IMR-90 (cell line): Measurements from ENCODE around the gene STOX2. TPM values are rescaled to one million over a fixed set of nuclear protein-coding genes. Genes with fewer than 3 reads are reported as not detected.

Experiments
- ATAC-seq: fragments of 200-7000 bp; cut with Tn5 transposase; 2 replicates; pipeline ENCODE4 v1.9.1; 2020; ENCODE audit warnings: low read depth, mild to moderate bottlenecking, moderate library complexity
- BruUV-seq: library from RNA; stranded (reverse); fragments of 400-500 nt; replicated peaks from 2 replicates; lab custom pipeline; 2021; lab: Mats Ljungman, UMichigan
- CTCF ChIA-PET: fragments of 300-600 bp; formaldehyde crosslinking; extraction: SDS; loops from one replicate; lab custom pipeline; 2021; ENCODE audit warnings: antibody characterized with exemption; lab: Yijun Ruan, JAX
- POLR2A ChIA-PET: fragments of 300-600 bp; sonication (Branson Sonifier 250); formaldehyde crosslinking; loops from one replicate; lab custom pipeline; 2022; ENCODE audit warnings: antibody characterized with exemption; ENCODE audit not compliant: unreplicated experiment; lab: Charles Lee
- DNase-seq: peaks from one replicate; pipeline ENCODE4 v3.0.0; 2013
- H2AFZ ChIP-seq: replicated peaks from 2 replicates; pipeline ENCODE3; 2013; ENCODE audit warnings: low read length, mild to moderate bottlenecking; ENCODE audit not compliant: poor library complexity
- H2AK5ac ChIP-seq: 2 replicates; pipeline ENCODE4 v1.6.1; 2013; ENCODE audit warnings: low read depth, low read length, inconsistent platforms
- H2AK9ac ChIP-seq: replicated peaks from 2 replicates; pipeline ENCODE3; 2013; ENCODE audit warnings: mild to moderate bottlenecking, low read depth, low read length, moderate library complexity; ENCODE audit not compliant: poor library complexity
- H2BK120ac ChIP-seq: 2 replicates; pipeline ENCODE4 v1.6.1; 2013; ENCODE audit warnings: low read depth, low read length, inconsistent platforms
- H2BK15ac ChIP-seq: 3 replicates; pipeline ENCODE4 v1.6.1; 2013; ENCODE audit warnings: low read depth, low read length, inconsistent platforms
- H2BK20ac ChIP-seq: 2 replicates; pipeline ENCODE4 v1.6.1; 2013; ENCODE audit warnings: low read depth, mild to moderate bottlenecking, inconsistent platforms, low read length, moderate library complexity
- H2BK5ac ChIP-seq: 2 replicates; pipeline ENCODE4 v1.6.1; 2013; ENCODE audit warnings: mild to moderate bottlenecking, low read depth, low read length, inconsistent platforms; ENCODE audit not compliant: poor library complexity, severe bottlenecking
- H3K14ac ChIP-seq: replicated peaks from 2 replicates; pipeline ENCODE4 v1.6.1; 2013; ENCODE audit warnings: low read depth, low read length, inconsistent platforms
- H3K18ac ChIP-seq: 2 replicates; pipeline ENCODE4 v1.6.1; 2013; ENCODE audit warnings: low read depth, low read length, control low read depth
- H3K23ac ChIP-seq: 2 replicates; pipeline ENCODE4 v1.6.1; 2013; ENCODE audit warnings: low read depth, low read length, inconsistent platforms
- H3K27ac ChIP-seq: 2 replicates; pipeline ENCODE4 v1.5.1; 2013; ENCODE audit warnings: mild to moderate bottlenecking, control low read depth, low read length; ENCODE audit not compliant: insufficient read depth
- H3K27me3 ChIP-seq: 2 replicates; pipeline ENCODE4 v1.6.1; 2013; ENCODE audit warnings: low read length; ENCODE audit not compliant: control insufficient read depth, insufficient read depth
- H3K36me3 ChIP-seq: 2 replicates; pipeline ENCODE4 v1.6.1; 2013; ENCODE audit warnings: low read length, mixed read lengths; ENCODE audit not compliant: control insufficient read depth, insufficient read depth
- H3K4ac ChIP-seq: 2 replicates; pipeline ENCODE4 v1.6.1; 2013; ENCODE audit warnings: low read depth, low read length, inconsistent platforms
- H3K4me1 ChIP-seq: 2 replicates; pipeline ENCODE4 v1.6.1; 2013; ENCODE audit warnings: low read length, mixed read lengths; ENCODE audit not compliant: control insufficient read depth, insufficient read depth
- H3K4me2 ChIP-seq: 2 replicates; pipeline ENCODE4 v1.6.1; 2013; ENCODE audit warnings: low read depth, mild to moderate bottlenecking, control low read depth, low read length, moderate library complexity
- H3K4me3 ChIP-seq: 2 replicates; pipeline ENCODE4 v1.5.1; 2013; ENCODE audit warnings: low read depth, mild to moderate bottlenecking, control low read depth, low read length, moderate library complexity; ENCODE audit not compliant: insufficient read depth
- H3K56ac ChIP-seq: 2 replicates; pipeline ENCODE4 v1.6.1; 2013; ENCODE audit warnings: low read length, inconsistent platforms; ENCODE audit not compliant: insufficient read depth; ENCODE audit errors: extremely low read depth
- H3K79me1 ChIP-seq, 2 experiments: 2 replicates each; pipeline ENCODE4 v1.6.1; 2013; ENCODE audit warnings: low read length in 2 of 2, inconsistent platforms in 1 of 2, low read depth in 1 of 2
- H3K9ac ChIP-seq: 2 replicates; pipeline ENCODE4 v1.6.1; 2013; ENCODE audit warnings: low read depth, low read length, control low read depth
- H3K9me1 ChIP-seq: 2 replicates; pipeline ENCODE4 v1.6.1; 2013; ENCODE audit warnings: low read length, inconsistent platforms; ENCODE audit not compliant: insufficient read depth
- H3K9me3 ChIP-seq: 2 replicates; pipeline ENCODE4 v1.6.1; 2013; ENCODE audit warnings: low read length; ENCODE audit not compliant: control insufficient read depth, insufficient read depth
- H4K20me1 ChIP-seq: 2 replicates; pipeline ENCODE4 v1.6.1; 2013; ENCODE audit warnings: low read length, inconsistent platforms; ENCODE audit not compliant: insufficient read depth
- H4K5ac ChIP-seq: 2 replicates; pipeline ENCODE4 v1.6.1; 2013; ENCODE audit warnings: mild to moderate bottlenecking, low read depth, low read length, control low read depth
- H4K8ac ChIP-seq, 2 experiments: 2 replicates each; pipeline ENCODE4 v1.6.1; 2013; ENCODE audit warnings: low read depth in 2 of 2, low read length in 2 of 2, control low read depth in 1 of 2, inconsistent platforms in 1 of 2
- H4K91ac ChIP-seq: 2 replicates; pipeline ENCODE4 v1.6.1; 2013; ENCODE audit warnings: low read depth, low read length, inconsistent platforms; ENCODE audit not compliant: insufficient read depth
- CEBPB ChIP-seq: IDR thresholded peaks from 2 replicates; pipeline ENCODE4 v1.6.1; 2012; ENCODE audit warnings: low read depth, low read length, improper control_type of control experiment
- FOS ChIP-seq: fragments of 150-350 bp; IDR thresholded peaks from 2 replicates; pipeline ENCODE4 v1.6.1; 2016; ENCODE audit warnings: low read depth, low read length
- RAD21 ChIP-seq: IDR thresholded peaks from 2 replicates; pipeline ENCODE4 v1.6.1; 2012; ENCODE audit warnings: low read length, improper control_type of control experiment
- USF2 ChIP-seq: fragments of 150-350 bp; IDR thresholded peaks from 2 replicates; pipeline ENCODE4 v1.6.1; 2017; ENCODE audit warnings: mild to moderate bottlenecking, antibody characterized with exemption, low read length, low read depth
- WGBS, 2 experiments: methylation state at CpG; one replicate each; pipeline versions ENCODE4 v1.1.5 to v1.1.7; 2013; ENCODE audit warnings: missing lambda C conversion rate in 2 of 2; ENCODE audit not compliant: insufficient read length in 1 of 2; ENCODE audit errors: extremely low coverage in 2 of 2; 5-methylcytosine and 5-hydroxymethylcytosine counted together
- dilution Hi-C: fragments of 300-500 bp; cut with HindIII; formaldehyde crosslinking; loops from one replicate; pipeline ENCODE4 v1.14.3; 2018; ENCODE audit warnings: low sequenced_read_pairs; ENCODE audit not compliant: unreplicated experiment
- in situ Hi-C: fragments of 300-500 bp; cut with MboI; formaldehyde crosslinking; loops from 3 replicates; pipeline ENCODE4 v1.14.3; 2019; ENCODE audit warnings: low sequenced_read_pairs, inconsistent platforms, mixed read lengths
- intact Hi-C: fragments of 100-400 bp; cut with micrococcal nuclease; formaldehyde crosslinking; loops from 2 replicates; pipeline ENCODE4 v1.10.0; 2022
- polyA plus RNA-seq, 3 experiments: library from polyadenylated mRNA; depleted of rRNA; stranded (reverse); fragments of >200 nt; gene quantifications; 2 replicates each; pipeline ENCODE4 v1.2.3, GENCODE V29; 2012; ENCODE audit warnings: low replicate concordance in 1 of 3
- total RNA-seq: library from RNA; depleted of rRNA; stranded (reverse); fragments of >200 nt; gene quantifications from 2 replicates; pipeline ENCODE4 v1.2.3, GENCODE V29; 2012

Gene STOX2
- total and polyA plus RNA-seq, 2 of the 4 experiments (the other 2 are of a cell fraction), result 1.1 to 5.4 TPM

DNA sequence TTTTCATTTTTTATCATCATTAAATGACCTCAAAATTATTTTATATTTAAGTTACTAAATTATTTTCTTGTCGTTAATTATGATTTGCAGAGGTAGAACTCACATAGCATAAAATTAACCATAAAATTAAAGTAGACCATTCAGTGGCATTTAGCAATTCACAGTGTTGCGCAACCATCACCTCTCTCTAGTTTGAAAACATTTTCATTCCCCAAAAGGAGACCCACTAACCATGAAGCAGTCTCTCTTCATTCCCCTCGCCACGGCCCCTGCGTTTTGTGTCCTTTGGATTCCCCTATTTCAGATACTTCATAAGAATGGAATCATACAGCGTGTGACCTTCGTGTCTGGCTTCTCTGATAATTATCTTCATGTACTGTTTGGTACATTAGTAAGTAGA lies 157.7 kb downstream of the STOX2 start:
- H3K18ac ChIP-seq, result no peak overlapping the region
- no peak overlapping the region for H3K4ac ChIP-seq
- no peaks in the 10 kb centered on the region for H4K20me1 ChIP-seq
- no peak overlapping the region for H2BK5ac ChIP-seq
- H3K14ac ChIP-seq, result no peak overlapping the region
- DNase-seq (no peak), ATAC-seq (no peak)
- H3K4me3 ChIP-seq, result no peak overlapping the region
- H3K27me3 ChIP-seq, result peaks cover 4% of the 10 kb centered on the region
- no peak overlapping the region for H2AFZ ChIP-seq
- H3K79me1 ChIP-seq, result no peaks in the 10 kb centered on the region
- H3K9ac ChIP-seq, result no peak overlapping the region
- ChIA-PET POLR2A (no interaction called here), CTCF (no interaction called here)
- no peak overlapping the region for H4K5ac ChIP-seq
- no peak overlapping the region for H4K8ac ChIP-seq
- no peak overlapping the region for H2BK20ac ChIP-seq
- no CpG with 5 or more reads among the region's 7 CpGs for WGBS, 2 experiments
- no TSS peak for BruUV-seq
- H3K36me3 ChIP-seq, result no peaks in the 10 kb centered on the region
- intact Hi-C loops, result no loop called here
- no peak overlapping the region for H4K91ac ChIP-seq
- H2BK15ac ChIP-seq, result no peak overlapping the region
- no peak overlapping the region for H3K56ac ChIP-seq
- TF ChIP-seq USF2 (no peak), FOS (no peak), CEBPB (peak; percentile 87), RAD21 (no peak)
- no peak overlapping the region for H3K27ac ChIP-seq
- H3K9me3 ChIP-seq, result no peaks in the 10 kb centered on the region
- H3K23ac ChIP-seq, result no peak overlapping the region
- H2BK120ac ChIP-seq, result no peak overlapping the region
- no peaks in the 10 kb centered on the region for H3K4me1 ChIP-seq
- H2AK9ac ChIP-seq, result no peak overlapping the region
- no peak overlapping the region for H3K4me2 ChIP-seq
- H2AK5ac ChIP-seq, result no peak overlapping the region
- dilution Hi-C loops, result no loop called here
- in situ Hi-C loops, result no loop called here
- no peaks in the 10 kb centered on the region for H3K9me1 ChIP-seq
